ENCODE data around the gene S100A16.
A peak's percentile ranks its signal among the peaks of the same experiment; 100 is the strongest.

S100A16 gene

DNA sequence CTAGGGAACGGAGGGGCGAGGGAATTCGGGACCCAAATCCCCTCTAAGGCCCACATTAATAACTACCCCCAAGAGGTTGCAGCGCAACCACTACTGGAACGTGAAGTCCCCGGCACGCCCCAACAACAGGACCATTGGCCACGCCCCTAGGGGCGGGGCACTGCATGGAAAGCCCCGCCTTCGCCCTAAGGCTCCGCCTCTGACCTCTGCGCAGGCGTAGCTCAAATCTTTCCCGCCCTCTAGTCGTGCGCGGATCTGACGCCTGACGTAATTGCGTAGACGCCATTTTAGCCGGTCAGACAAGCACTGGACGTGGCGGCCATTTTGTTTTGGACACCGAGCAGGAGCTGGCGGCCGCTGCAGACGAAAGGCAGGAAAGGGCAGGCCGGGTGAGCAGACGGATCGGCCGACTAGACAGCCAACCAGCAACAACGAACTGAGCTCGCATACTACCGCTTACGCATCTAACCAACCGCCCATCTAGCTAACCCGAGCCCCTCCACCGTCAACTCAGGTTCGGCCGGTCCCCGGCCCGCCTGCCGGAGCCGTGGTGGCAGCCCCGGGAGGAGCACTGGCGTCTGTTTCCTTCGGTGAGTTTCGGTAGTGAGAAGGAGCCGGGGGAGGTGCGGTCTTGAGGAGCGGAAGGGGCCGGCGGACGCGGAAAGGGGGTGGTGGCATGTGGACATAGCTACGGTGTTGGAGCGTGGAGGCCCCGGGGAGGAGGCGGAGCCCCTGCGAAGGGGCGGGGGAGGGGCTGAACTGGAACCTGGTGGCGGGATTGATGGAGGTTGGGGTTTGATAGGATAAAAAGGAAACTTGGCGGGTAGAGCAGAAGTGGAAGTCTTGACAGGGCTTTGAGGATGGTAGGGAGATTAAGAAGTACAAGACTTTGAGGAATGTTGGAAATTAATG lies 21.1 kb upstream of the S100A16 start, which contains the start of gene CHTOP:
Gene CHTOP, plus strand, starts transcription at position 313 of the 912 bp plus-strand sequence. CDS start 2,523 bp downstream, outside the sequence.
- peak within 1 kb of the TSS; percentile 93 for H3K4me3 ChIP-seq (ENCODE audit: low read length)
- H3K27me3 ChIP-seq (ENCODE audit: insufficient read depth, low read length): no peaks in the 10 kb centered on the region
- H3K36me3 ChIP-seq (ENCODE audit: insufficient read depth, low read depth, low read length): peaks cover 35% of the 10 kb centered on the region
- peak within 1 kb of the TSS; percentile 97 for H3K27ac ChIP-seq (ENCODE audit: low read length)
- H3K9me3 ChIP-seq (ENCODE audit: insufficient read depth, low read depth, low read length): no peaks in the 10 kb centered on the region
- H3K9ac ChIP-seq (ENCODE audit: low read depth, low read length): peak within 1 kb of the TSS; percentile 100
- no peaks in the 10 kb centered on the region for H3K4me1 ChIP-seq (ENCODE audit: insufficient read depth, low read length)

DNA sequence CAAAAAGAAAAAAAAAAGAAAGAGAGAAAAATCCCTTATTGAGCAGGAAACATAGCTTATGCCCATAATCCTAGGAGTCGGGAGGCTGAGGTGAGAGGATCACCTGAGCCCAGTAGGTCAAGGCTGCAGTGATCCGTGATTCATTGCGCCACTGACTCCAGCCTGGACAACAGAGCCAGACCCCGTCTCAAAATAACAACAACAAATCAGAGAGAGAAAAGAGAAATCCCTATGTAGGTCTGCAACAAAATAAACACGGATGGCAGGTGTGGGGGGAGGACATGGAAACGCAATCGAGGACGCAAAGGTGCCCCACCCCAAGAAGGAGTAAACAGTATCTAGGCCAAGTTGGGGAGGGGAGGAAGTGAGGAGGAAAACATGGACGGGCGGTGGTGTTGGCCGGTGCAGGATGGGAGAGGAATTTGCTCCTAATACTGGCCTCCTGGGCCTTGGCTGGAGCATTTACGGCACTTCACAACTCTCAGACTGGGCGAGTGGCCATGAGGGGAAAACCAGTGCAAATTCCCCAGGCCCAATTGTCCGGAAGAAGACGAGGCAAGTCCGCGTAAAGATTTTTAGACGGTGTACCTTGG lies 20.3 kb upstream of the S100A16 start:
- Histone ChIP-seq H3K4me3 (ENCODE audit: low read length) (peak overlapping the region; percentile 93; the same call in 1 of the 2 replicates), H3K9ac (ENCODE audit: low read depth, low read length) (peak overlapping the region; percentile 60; the same call in 1 of the 2 replicates), H3K27ac (ENCODE audit: low read length) (no peak overlapping the region), H3K9me3 (ENCODE audit: insufficient read depth, low read depth, low read length) (no peaks in the 10 kb centered on the region), H3K27me3 (ENCODE audit: insufficient read depth, low read length) (no peaks in the 10 kb centered on the region), H3K36me3 (ENCODE audit: insufficient read depth, low read depth, low read length) (peaks cover 27% of the 10 kb centered on the region), H3K4me1 (ENCODE audit: insufficient read depth, low read length) (no peaks in the 10 kb centered on the region)

DNA sequence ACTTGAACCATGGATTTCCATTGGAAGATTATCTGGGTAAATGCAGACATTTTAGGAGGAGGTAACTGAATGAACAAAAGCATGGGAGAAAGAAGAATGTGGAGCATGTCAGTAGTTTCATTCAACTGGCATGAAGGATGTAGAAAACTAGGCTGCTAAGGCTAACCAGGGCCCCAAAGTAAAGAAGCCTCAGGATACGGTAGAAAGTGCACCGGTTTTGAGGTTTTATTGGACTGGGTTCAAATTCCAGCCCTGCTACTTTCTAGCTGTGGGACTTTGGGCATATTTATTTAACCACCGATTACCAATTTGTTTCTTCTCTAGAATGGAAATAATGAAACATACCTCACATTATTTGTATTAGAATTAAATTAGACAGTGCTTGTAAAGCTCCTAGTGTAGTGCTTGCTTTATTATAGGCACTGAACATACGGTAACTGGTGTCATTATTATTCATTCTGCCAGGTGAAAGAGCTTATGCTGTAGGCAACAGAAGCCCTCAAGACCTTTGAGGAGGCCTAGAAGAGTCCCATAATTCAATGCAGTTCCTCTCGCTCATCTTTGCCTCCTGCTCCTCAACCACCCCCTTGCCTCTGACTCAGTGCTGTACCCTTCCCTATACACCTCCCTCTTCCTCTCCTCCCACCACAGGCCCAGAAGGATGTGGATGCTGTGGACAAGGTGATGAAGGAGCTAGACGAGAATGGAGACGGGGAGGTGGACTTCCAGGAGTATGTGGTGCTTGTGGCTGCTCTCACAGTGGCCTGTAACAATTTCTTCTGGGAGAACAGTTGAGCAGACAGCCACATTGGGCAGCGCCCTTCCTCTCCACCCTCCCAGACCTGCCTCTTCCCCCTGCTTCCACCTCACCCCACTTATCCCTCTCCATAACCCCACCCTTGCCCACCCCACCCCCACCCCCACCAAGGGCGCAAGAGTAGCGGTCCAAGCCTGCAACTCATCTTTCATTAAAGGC lies 18.4 kb upstream of the S100A16 start:
- Histone ChIP-seq H3K36me3 (ENCODE audit: insufficient read depth, low read depth, low read length) (peaks cover 8% of the 10 kb centered on the region), H3K27me3 (ENCODE audit: insufficient read depth, low read length) (peaks cover 5% of the 10 kb centered on the region), H3K9me3 (ENCODE audit: insufficient read depth, low read depth, low read length) (no peaks in the 10 kb centered on the region), H3K4me1 (ENCODE audit: insufficient read depth, low read length) (peaks cover 5% of the 10 kb centered on the region; the same call in 1 of the 2 replicates), H3K9ac (ENCODE audit: low read depth, low read length) (no peak overlapping the region), H3K27ac (ENCODE audit: low read length) (no peak overlapping the region), H3K4me3 (ENCODE audit: low read length) (no peak overlapping the region)

DNA sequence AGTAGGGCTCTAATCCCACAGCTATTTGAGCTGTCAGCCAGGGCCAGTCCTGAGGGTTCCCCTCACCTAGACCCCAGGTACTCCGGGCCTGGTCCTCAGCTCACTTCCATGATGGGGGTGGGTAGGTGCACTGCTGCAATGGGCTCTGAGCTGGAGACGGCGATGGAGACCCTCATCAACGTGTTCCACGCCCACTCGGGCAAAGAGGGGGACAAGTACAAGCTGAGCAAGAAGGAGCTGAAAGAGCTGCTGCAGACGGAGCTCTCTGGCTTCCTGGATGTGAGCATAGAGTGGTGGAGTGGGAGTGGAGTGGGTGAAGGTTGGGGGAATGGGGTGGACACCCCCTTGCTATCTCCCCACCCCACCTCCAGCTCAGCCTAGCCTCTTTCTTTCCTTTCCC lies 17.4 kb upstream of the S100A16 start:
- H3K4me3 ChIP-seq (ENCODE audit: low read length): no peak overlapping the region
- H3K9me3 ChIP-seq (ENCODE audit: insufficient read depth, low read depth, low read length): no peaks in the 10 kb centered on the region
- peaks cover 4% of the 10 kb centered on the region; the same call in 1 of the 2 replicates for H3K36me3 ChIP-seq (ENCODE audit: insufficient read depth, low read depth, low read length)
- no peak overlapping the region for H3K9ac ChIP-seq (ENCODE audit: low read depth, low read length)
- peaks cover 7% of the 10 kb centered on the region; the same call in 1 of the 2 replicates for H3K4me1 ChIP-seq (ENCODE audit: insufficient read depth, low read length)
- peaks cover 6% of the 10 kb centered on the region for H3K27me3 ChIP-seq (ENCODE audit: insufficient read depth, low read length)
- H3K27ac ChIP-seq (ENCODE audit: low read length): no peak overlapping the region

DNA sequence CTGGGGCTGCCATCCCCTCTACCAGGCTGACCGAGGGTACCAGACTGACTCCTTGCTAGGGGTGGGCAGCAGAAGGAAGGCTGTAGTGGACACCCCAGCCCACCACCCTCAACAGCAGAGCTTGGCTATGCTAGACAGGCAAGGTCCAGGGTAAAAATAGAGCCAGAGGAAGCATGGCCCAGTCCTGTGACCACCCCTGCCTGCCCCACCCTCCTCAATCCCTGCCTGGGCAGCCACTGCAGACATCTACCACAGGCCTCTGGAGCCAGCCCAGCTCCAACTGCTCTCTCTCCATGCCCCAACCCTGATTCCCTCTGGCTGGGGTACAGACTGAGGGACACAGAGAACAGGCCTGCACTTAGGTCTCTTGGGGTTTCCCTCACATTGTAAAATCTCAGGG lies 17.0 kb upstream of the S100A16 start:
- H3K4me1 ChIP-seq (ENCODE audit: insufficient read depth, low read length): peaks cover 7% of the 10 kb centered on the region; the same call in 1 of the 2 replicates
- H3K4me3 ChIP-seq (ENCODE audit: low read length): no peak overlapping the region
- peaks cover 8% of the 10 kb centered on the region; the same call in 1 of the 2 replicates for H3K36me3 ChIP-seq (ENCODE audit: insufficient read depth, low read depth, low read length)
- H3K27me3 ChIP-seq (ENCODE audit: insufficient read depth, low read length): peaks cover 6% of the 10 kb centered on the region
- no peak overlapping the region for H3K9ac ChIP-seq (ENCODE audit: low read depth, low read length)
- no peak overlapping the region for H3K27ac ChIP-seq (ENCODE audit: low read length)
- no peaks in the 10 kb centered on the region for H3K9me3 ChIP-seq (ENCODE audit: insufficient read depth, low read depth, low read length)

DNA sequence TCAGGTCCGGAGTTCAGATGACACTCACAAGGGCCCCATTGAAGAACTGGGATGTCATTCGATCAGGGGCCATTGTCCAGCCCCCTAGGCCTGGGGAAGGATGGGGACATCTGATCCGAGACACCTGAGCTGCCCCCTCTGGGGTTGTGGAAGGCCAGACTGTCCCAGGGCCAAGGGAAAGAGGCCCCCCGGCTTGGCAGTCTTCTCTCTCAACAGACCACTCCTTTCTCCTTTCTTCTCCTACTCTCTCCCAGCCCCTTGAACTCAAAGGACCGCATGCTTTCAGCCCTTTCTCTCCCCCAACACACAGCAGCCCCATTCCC lies 16.4 kb upstream of the S100A16 start:
- no peak overlapping the region for H3K4me3 ChIP-seq (ENCODE audit: low read length)
- no peak overlapping the region for H3K9ac ChIP-seq (ENCODE audit: low read depth, low read length)
- H3K4me1 ChIP-seq (ENCODE audit: insufficient read depth, low read length): peaks cover 7% of the 10 kb centered on the region; the same call in 1 of the 2 replicates
- H3K27ac ChIP-seq (ENCODE audit: low read length): no peak overlapping the region
- peaks cover 9% of the 10 kb centered on the region; the same call in 1 of the 2 replicates for H3K36me3 ChIP-seq (ENCODE audit: insufficient read depth, low read depth, low read length)
- no peaks in the 10 kb centered on the region for H3K9me3 ChIP-seq (ENCODE audit: insufficient read depth, low read depth, low read length)
- peaks cover 6% of the 10 kb centered on the region for H3K27me3 ChIP-seq (ENCODE audit: insufficient read depth, low read length)

DNA sequence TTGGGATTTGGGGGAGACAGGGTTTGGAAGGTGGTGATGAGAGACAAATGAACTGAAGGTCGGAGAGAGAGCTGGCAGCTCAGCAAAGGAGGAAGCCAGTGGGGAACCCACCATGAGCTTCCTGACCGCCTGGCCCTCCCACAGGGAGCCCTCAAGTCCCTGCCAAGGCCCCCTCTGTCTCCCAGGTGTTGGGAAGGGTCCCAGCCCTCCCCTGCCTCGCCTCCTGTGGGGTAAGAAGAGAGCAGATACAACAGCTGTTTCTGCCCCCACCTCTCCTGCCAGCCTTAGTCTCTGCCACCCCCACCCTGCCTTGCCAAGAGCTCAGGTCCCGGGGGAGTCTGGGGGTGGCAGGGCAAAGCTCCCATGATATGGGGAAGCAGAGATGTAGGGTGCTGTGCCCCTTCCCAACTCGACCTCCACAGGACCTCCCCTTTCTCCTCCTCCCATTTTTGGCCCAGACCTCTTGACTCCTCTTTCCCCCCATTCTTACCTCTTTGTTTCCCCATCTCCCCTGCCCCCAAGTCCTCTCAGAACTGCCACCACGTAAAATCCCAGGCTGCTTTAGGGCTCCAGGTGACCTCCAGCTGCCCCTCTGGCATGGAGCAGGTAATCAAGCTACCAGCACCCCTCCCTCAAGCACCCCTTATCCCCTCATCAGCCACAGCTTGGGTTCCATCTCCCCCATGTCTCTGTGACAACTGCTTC lies 15.9 kb upstream of the S100A16 start:
- H3K4me1 ChIP-seq (ENCODE audit: insufficient read depth, low read length): peaks cover 9% of the 10 kb centered on the region; the same call in 1 of the 2 replicates
- H3K27ac ChIP-seq (ENCODE audit: low read length): no peak overlapping the region
- peaks cover 14% of the 10 kb centered on the region; the same call in 1 of the 2 replicates for H3K36me3 ChIP-seq (ENCODE audit: insufficient read depth, low read depth, low read length)
- H3K9me3 ChIP-seq (ENCODE audit: insufficient read depth, low read depth, low read length): no peaks in the 10 kb centered on the region
- no peak overlapping the region for H3K9ac ChIP-seq (ENCODE audit: low read depth, low read length)
- H3K4me3 ChIP-seq (ENCODE audit: low read length): no peak overlapping the region
- peaks cover 6% of the 10 kb centered on the region for H3K27me3 ChIP-seq (ENCODE audit: insufficient read depth, low read length)

DNA sequence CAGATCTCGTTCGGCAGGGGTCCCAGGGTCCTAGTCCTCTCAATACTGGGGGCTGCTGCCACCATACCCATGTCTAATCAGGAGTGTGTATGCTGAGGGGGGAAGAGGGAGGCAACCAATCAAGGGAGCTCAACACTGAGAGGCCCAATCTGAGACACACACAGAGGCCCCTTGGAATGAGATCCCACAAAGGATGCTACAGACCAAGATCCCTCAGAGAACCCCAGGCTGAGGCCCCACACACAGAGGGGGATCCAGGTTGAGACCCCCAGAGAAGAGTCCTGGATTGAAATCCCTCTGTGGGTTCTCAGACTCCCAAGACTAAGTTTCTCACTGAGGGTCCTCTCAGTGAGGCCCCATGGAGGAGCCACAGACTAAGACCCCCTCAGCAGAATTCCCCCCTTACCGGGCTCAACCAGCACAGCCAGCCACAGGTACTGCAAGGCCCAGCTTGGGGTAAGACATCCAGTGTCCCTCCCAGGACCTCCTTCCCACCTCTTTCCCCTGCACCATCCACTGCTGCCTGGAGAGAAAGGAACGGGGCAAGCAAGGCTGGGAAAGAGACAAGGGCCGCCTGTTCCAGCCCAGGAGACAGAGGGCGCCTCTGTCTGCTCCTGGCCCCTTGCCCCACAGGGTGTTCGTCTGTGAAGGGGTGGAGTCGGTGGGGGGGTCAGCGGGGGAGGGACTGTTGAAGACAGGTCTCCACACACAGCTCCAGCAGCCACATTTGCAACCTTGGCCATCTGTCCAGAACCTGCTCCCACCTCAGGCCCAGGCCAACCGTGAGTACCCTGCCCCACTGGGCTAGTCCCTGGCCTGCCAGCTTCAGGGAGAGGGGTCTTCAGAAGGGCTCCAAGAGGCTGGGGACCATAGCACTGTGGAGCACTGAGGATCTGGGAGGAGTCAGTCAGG lies 15.0 kb upstream of the S100A16 start, which contains the start of gene S100A1:
Gene S100A1, plus strand, starts transcription at position 720 of the 912 bp plus-strand sequence. CDS start 2,088 bp downstream, outside the sequence.
- H3K9ac ChIP-seq (ENCODE audit: low read depth, low read length): peak within 1 kb of the TSS; percentile 83
- peaks cover 6% of the 10 kb centered on the region for H3K27me3 ChIP-seq (ENCODE audit: insufficient read depth, low read length)
- H3K27ac ChIP-seq (ENCODE audit: low read length): no peak within 1 kb of the TSS

DNA sequence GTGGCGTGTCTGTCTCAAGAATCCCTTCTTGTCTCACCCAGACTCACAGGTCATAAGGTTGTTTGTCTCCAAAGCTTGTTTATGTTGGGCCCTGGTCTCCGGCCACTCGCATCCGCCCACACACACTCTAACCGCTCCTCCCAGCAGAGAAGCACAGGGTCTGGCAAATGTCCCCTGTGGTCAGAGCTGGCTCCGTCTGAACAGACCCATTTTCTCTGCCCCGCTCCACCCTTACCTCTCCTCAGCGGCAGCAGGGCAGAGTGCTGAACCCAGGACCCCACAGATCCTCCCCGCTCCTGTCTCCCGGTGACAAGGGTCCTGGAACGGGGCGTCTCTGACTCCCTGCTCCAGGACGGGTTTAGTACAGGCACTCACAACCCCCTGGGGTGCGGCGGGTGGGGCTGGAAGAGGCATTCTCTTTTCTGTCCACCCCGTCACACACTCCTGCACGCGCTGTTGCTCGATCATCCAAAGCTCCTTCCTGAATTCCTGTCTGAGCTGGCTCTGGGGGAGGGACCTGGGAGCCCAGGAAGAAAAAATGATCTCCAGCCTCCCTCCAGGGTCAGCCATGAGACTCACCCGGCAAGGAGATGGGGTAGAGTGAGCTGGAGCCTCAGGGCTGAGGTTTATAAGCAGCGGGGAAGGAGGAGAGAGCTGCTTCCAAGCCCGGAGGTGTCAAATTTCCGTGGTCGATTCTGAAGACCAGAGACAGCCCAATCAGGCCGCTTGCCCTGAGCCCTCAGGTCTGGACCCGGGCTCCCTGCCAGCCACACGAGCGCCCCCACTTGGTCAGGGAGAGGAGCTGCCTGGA lies 14.2 kb upstream of the S100A16 start, which contains the start of gene S100A13:
Gene S100A13, minus strand, starts transcription at position 602 of the 811 bp plus-strand sequence. CDS start 1,033 bp downstream, outside the sequence.
- Histone ChIP-seq H3K27me3 (ENCODE audit: insufficient read depth, low read length) (peaks cover 6% of the 10 kb centered on the region), H3K27ac (ENCODE audit: low read length) (no peak within 1 kb of the TSS), H3K4me1 (ENCODE audit: insufficient read depth, low read length) (peaks cover 20% of the 10 kb centered on the region), H3K9me3 (ENCODE audit: insufficient read depth, low read depth, low read length) (no peaks in the 10 kb centered on the region), H3K9ac (ENCODE audit: low read depth, low read length) (peak within 1 kb of the TSS; percentile 83), H3K36me3 (ENCODE audit: insufficient read depth, low read depth, low read length) (peaks cover 24% of the 10 kb centered on the region), H3K4me3 (ENCODE audit: low read length) (peak within 1 kb of the TSS; percentile 82)

More for the DNA sequence above, 15.0 kb upstream of the S100A16 start, which contains the start of gene S100A1:
- Histone ChIP-seq H3K4me3 (ENCODE audit: low read length) (peak within 1 kb of the TSS; percentile 82), H3K36me3 (ENCODE audit: insufficient read depth, low read depth, low read length) (peaks cover 17% of the 10 kb centered on the region; the same call in 1 of the 2 replicates), H3K4me1 (ENCODE audit: insufficient read depth, low read length) (peaks cover 17% of the 10 kb centered on the region), H3K9me3 (ENCODE audit: insufficient read depth, low read depth, low read length) (no peaks in the 10 kb centered on the region)
